NCI-H2171 treated with DMSO at 0.1 percent for 48 hours (cell line): ENCODE data around the gene PEMT.
A peak's percentile ranks its signal among the peaks of the same experiment; 100 is the strongest.
"Not testable (repeated sequence)": the region's sequence is repeated elsewhere in the genome, so short reads cannot be mapped to it uniquely, and the experiment has no call there.

Experiments used
- DNase-seq: peaks from one replicate; lab custom pipeline; 2025; lab: John Stamatoyannopoulos, UW

PEMT gene, protein sequence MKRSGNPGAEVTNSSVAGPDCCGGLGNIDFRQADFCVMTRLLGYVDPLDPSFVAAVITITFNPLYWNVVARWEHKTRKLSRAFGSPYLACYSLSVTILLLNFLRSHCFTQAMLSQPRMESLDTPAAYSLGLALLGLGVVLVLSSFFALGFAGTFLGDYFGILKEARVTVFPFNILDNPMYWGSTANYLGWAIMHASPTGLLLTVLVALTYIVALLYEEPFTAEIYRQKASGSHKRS

DNA sequence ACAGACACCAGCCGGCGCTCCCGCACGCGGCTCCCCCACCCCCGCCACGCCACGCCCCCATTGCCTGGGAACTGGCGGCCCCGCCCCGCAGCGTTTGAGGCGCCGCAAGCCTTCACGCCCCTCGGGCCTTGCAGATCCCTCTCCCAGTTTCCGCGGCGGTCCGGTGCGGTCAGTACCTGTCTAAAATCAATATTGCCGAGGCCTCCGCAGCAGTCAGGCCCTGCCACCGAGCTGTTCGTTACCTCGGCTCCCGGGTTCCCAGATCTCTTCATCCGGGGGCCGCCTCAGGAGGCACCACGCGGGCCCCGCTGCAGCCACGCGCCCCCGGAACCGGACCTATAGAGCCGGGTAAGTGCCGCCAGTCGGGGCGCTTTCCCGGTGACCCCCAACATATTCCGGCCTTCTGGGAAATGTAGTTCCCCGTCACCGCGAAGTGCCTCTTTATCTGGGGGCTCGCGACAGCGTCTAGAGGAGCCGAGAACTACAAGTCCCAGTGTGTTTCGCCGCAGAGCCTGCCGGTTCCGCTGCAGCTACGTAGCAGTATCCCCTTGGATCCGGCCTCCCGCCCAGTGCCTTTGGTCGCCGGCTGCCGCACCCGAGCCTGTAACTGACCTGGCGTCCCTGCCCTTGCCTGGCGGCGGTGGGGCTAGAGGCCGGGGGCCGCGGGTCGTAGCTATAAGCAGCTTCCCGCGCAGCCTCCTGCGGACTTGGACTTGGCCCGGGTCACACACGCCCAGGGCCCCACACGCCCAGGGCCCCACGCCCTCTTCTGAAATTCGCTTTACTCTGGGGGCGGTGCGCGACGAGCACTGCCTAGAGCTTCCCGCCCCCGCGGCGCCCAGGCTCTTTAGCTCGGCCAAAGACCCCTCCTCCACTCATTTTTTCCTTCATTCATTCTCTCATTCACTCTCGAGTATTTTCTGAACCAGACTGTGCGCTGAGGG lies at the start of gene PEMT:
Gene PEMT (minus strand): TSS at position 354 of the 944 bp plus-strand sequence. CDS start 82 bp downstream, at position 272.
- DNase-seq: peak; percentile 99

- not testable (repeated sequence) for DNase-seq
Observed at GRCh38 chr17:17639661-17640270, 48.3 kb upstream of the PEMT start.

- no peak for DNase-seq
Observed at GRCh38 chr17:17638467-17638866, 47.0 kb upstream of the PEMT start.

DNA sequence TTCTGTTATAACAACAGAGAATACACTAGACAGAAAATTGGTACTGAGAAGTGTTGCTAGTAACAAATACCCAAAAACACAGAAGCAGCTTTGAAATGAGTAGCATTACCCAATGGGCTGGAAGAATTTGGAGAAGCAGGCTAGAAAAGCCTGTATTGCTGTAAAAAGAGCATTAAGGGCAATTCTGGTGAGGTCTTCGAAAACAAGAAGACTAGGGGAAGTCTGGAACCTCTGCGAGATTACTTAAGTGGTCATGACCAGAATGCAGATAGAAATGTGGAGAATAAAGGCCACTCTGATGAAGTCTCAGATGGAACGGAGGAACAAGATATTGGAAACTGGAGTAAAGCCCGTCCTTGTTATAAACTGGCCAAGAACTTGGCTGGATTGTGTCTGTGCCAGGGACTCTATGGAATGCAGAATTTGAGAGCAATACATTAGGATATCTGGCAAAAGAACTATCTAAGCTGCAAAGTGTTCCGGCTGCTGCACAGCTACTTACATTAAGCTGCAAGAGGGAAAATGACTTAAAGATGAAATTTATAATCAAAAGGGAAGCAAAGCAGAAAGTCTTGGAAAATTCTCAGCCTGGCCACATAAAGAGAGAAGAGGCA lies 44.9 kb upstream of the PEMT start:
- DNase-seq: no peak

- not testable (repeated sequence) for DNase-seq
Observed at GRCh38 chr17:17635537-17636271, 44.2 kb upstream of the PEMT start.

DNA sequence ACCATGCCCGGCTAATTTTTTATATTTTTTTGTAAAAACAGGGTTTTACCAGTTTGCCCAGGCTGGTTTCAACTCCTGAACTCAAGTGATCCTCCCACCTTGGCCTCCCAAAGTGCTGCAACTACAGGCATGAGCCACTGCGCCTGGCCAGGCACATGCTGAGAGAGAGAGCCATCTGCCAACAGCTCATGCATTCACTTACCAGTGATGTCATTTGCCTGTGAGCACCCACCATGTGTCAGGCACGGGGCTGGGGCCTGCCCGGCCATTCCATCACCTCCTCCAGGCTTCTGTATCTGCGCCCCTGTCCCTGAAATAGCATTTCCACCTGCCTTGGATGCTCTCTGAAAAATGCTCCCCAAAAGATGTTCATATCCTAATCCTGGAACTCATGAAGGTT lies 43.6 kb upstream of the PEMT start:
- DNase-seq: no peak

DNA sequence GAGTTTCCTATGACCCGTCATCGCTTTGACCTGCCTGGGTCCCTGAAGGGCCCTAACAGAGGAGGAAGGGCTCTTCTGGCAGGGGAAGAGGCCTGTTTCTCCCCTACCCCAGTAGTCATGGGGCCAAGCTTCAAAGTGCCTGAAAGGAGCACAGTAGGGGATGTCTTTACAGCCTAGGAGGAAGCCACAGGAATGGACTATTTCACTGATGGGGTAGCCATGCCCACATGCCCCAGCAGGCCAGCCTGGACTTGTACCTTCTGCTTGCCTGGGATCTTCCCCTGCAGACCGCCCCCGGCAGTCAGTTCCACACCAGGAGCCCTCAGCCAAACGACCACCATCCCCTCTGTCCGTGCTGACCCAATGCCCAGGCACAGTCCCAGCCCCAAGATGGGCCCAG lies 41.8 kb upstream of the PEMT start:
- DNase-seq: no peak

- DNase-seq: not testable (repeated sequence)
Observed at GRCh38 chr17:17632690-17633089, 41.2 kb upstream of the PEMT start.

- no peak for DNase-seq
Observed at GRCh38 chr17:17628388-17629008, 37.0 kb upstream of the PEMT start.

- DNase-seq: no peak
Observed at GRCh38 chr17:17626840-17627239, 35.3 kb upstream of the PEMT start.

DNA sequence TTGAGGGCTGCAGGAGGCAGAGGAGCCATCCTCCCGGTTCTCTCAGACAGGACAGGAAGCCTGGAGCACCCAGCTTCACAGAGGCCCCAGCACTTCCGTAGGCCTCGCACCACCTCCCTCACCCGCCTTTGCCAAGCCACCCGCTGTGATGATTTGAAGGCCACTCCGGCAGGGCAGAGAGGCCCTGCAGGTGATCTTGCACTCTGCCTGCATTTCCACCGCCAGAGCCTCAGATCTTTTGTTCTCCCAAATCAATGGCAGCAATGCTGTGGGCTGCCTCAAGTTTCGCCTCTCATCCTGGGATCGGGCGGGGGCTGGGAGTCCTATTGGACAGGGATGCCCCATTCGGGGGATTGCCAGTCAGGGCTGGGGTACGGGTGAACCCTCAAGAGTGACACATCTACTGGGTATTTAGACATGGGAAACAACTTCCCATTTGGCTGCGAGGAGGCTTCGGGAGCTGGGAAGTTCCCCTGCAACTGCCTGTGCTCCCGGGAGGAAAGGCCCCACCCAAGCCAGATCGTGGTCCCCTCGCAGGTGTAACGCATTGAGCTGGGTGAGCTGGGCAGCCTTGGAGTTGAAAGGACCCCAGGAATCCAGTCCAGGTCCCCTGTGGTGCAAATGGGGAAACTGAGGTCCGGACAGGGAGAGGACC lies 34.8 kb upstream of the PEMT start:
- DNase-seq: no peak

DNA sequence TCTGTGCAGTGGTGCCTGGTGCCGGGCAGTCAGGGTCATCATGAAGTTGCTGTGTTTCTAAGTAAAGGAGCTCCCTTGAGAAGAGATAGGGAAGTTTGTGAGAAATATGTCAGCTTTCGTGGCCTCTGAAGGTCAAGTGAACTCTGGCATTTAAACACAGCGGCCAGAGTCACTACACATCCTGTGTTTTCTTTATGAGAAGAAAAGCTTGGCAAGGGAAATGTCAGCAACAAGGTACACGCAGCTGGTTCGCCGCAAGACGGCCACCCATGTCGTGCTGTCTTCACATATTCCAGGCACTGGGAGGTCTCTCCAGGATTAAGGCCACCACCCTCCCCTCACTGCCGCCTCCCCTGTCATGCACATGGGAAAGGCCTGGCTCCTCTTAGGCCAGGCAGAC lies 33.2 kb upstream of the PEMT start:
- DNase-seq: no peak

DNA sequence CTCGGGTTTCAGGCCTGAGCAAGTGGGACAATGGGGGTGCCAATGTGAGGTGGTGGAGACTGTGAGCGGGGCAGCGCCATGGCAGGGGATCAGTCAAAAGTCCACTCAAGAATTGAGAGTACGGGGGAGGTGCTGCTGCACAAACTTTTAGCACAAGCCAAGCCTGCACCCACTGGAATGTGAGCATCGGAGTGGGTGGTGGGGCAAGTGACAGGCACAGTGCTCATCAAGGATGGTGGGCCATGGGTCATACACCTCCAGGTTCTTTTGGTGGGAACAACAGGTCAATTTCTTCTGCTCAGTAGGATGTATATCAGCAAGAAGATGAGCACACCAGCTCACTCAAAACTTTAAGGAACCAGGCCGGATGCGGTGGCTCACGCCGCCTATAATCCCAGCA lies 32.4 kb upstream of the PEMT start:
- no peak for DNase-seq

DNA sequence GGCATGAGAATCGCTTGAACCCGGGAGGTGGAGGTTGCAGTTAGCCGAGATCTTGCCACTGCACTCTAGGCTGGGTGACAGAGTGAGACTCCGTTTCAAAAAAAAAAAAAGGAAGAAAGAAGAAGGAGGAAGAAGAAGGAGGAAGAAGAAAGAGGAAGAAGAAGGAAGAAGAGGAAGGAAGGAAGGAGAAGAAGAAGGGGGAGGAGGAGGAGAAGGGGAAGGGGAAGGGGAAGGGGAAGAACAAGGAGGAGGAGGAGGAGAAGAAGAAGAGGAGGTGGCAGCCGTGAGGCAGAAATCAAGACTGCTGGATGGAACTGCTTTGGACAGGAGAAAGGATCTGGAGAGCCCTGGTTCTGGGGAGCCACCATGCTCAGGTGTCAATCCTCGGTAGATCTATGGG lies 29.7 kb upstream of the PEMT start:
- DNase-seq: no peak

DNA sequence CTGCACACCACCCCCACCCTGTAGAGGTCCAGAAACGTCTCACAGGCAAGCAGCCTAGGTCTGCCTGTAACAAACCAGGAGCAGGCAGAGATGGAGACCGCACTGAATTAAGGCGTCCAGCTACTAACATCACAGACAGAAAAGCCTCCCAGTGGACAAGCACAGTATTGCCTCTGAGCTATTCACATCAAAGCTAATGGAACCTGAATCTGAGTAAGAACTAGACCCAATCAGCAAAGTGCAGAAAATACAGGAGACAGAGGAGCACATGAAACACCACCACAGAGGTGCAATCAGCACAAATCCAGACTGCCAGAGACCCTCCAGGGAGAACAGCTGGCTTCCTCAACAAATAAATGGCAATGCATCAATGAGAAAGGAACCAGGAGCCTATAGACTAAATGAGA lies 22.2 kb upstream of the PEMT start:
- DNase-seq: peak; percentile 80

- no peak for DNase-seq
Observed at GRCh38 chr17:17612085-17613022, 20.8 kb upstream of the PEMT start.

- peak; percentile 8 for DNase-seq
Observed at GRCh38 chr17:17609121-17609520, 17.6 kb upstream of the PEMT start.

GRCh38 chr17:17606416-17607000 lies 15.0 kb upstream of the PEMT start:
- DNase-seq: peak; percentile 29

GRCh38 chr17:17605729-17606088 lies 14.2 kb upstream of the PEMT start:
- DNase-seq: peak; percentile 40
